Measurements from ENCODE around the gene GABRR2.

GABRR2 gene

GRCh38 chr6:89290401-89291155 lies 24.5 kb downstream of the GABRR2 start:
- DNase-seq (ENCODE audit: low spot score): no peak

- DNase-seq (ENCODE audit: low spot score): no peak
Measured at GRCh38 chr6:89289710-89290109, 25.4 kb downstream of the GABRR2 start.

- DNase-seq (ENCODE audit: low spot score): no peak
Measured at GRCh38 chr6:89287351-89288028, 27.6 kb downstream of the GABRR2 start.

GRCh38 chr6:89286516-89286915 lies 28.6 kb downstream of the GABRR2 start:
- DNase-seq (ENCODE audit: low spot score): no peak

DNA sequence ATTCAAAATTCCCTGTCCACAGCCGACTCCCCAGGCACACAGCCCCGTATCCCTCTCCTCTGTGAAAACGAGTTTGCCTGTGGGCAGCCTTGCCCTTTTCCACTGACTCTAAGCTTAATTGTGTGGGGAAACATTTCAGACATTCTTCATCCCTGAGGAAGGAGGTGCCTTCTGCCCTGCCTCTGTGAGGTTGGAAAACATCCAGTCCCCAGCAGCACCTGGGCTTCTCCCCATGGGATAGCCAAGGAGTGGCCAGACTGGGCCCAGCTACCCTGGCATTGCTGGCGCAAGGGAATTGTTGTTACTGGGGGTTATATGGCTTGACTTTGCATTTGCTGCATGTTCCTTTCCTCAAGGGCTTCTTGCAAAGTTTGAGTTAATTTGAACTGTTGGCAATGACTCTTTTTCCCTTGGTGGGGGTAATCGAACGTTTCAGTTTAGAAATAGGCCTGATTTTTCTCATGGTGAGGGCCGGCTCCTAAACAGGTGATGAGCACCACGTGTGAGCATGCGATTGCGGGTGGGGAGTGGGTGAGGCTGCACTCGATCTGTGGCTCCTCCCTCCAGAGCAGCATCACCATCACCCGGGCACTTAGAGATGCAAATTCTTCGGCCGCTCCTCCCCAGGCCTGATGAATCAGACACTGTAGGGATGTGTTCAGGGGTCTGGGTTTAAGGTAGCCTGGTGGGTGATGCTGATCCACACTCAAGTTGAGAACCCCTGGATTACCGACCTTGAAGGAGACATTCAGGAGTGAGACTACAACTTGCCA lies 29.9 kb downstream of the GABRR2 start:
- DNase-seq (ENCODE audit: low spot score): no peak

DNA sequence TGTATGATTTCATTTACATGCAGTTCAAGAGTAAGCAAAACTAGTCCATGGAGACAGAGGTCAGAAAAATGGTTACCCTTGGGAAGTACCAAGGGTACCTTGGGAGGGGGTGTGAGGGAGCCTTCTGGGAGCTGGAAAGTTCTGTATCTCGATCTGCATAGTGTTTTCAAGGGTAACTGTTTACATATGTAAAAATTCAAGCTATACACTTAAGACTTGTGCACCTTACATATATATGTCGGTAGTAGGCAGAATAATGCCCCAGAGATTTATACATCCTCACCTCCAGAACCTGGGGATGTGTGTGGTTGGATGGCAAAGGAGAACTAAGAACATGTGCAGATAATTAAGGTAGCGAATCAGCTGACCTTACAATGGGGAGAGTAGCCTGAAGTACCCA lies 31.0 kb downstream of the GABRR2 start:
- DNase-seq (ENCODE audit: low spot score): no peak

GRCh38 chr6:89282749-89283148 lies 32.4 kb downstream of the GABRR2 start:
- DNase-seq (ENCODE audit: low spot score): no peak

DNA sequence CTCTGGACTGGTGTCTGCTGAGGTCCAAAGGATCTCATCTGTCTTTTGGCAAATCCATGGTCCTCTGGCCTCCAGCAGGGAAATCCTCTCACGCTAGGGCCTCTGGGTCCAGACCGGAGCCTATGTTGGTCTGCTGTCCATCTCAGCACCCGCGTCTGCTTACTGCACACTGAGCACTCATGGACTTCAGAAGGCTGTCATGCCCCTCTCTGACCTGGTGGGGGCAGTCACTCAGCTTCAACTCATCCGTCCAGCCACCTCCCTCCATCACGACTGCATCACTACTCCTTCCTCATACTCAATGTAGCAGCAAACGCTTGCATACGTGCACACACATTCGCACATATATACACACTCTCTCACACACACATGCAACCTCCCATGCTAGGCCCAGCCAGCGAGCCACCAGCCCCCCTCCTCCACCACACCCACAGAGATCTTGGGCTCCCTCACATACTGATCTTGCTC lies 33.3 kb downstream of the GABRR2 start:
- peak; percentile 70 for DNase-seq (ENCODE audit: low spot score)

- DNase-seq (ENCODE audit: low spot score): no peak
Measured at GRCh38 chr6:89278956-89279355, 36.1 kb downstream of the GABRR2 start.

- DNase-seq (ENCODE audit: low spot score): no peak
Measured at GRCh38 chr6:89275900-89276299, 39.2 kb downstream of the GABRR2 start.

- DNase-seq (ENCODE audit: low spot score): no peak
Measured at GRCh38 chr6:89273816-89274215, 41.3 kb downstream of the GABRR2 start.

DNA sequence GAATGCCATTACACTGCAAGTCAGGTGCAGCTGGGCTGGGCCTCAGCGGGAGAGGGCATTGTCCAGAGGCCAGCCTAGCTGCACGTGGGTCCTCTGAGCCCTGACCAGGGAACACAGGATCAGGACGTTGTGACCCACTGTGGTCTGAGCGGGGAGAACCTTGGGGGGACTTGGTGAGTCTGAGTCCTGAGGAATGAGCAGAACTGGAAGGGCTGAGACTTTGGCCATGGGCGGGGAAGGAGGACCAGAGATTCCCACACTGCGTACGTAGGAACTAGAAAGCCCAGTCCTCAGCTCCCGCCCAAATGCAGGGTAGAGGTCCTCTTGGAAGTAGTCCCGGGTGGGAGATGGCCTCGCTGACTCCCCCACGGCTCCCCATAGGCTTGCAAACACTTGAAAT lies 42.5 kb downstream of the GABRR2 start:
- DNase-seq (ENCODE audit: low spot score): no peak

DNA sequence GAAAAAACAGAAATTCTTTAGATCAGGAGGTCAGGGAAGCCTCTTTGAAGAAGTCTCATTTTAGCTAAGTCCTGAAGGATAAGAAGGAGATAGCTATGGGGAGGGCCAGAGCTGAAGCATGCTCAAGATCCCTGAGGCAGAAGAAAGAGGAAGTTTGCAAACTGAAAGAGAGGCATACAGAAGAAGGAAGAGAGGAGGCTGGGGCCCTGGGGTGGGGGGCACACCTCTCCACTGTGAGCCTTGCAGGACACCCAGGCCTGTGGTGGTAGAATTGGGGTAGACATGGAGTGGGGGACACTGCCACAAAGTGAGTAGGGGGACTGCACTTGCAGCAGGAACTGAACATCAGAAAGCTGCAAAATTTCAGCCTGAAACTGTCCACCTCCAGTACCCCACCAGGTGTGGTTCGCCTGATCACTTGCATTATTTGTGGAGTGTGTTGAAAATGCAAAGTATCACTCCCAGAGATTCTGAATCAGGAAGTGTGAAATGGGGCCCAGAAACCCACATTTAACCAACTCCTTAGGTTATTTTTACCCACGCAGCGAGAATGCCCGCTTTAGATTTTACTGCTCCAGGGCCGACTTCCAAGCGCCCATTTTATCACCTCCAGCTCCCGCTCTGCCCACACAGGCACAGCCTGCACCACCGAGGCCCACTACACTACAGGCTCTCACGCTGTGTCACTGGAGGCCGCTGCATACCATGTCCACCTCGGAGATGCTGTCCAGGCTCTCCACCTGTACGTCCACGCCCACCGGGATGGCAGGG lies 44.0 kb downstream of the GABRR2 start:
- DNase-seq (ENCODE audit: low spot score): no peak

DNA sequence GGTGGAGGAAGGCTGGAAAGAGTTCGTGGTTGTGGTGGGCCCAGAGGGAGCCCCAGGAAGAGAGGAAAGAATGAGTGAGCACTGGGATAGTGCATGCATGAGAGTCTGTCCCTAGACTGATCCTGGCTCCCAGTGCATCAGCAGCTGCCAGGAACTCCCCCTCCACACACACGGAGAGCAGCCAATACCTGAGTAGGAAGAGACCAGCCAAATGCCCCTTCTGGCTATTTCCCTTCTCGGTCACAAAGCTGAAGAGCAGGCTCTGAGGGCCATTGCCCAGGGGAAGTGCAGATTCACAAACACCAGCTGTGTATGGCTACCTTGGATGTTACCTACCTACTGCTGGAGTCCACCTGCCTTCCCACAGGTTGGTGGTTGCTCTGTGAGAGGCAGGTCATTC lies 45.1 kb downstream of the GABRR2 start:
- DNase-seq (ENCODE audit: low spot score): no peak

DNA sequence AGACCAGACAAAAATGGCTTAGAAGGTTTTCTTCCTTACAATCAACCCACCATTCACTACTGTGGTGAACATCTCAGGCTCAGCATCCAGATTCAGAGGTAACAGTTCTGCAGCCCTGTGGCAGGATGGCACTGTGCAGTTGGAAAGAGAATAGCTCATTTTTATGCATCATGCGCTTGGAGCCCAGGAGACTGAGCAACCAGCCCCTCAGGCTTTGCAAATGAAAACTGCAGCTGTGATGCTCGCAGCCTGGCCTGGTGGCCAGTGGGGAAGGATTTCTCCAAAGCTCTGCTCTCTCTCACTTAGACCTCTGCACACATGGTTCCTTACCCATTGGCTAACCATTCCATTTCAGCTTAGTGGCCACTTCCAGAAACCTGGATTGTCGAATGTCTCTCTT lies 45.8 kb downstream of the GABRR2 start:
- DNase-seq (ENCODE audit: low spot score): no peak

- DNase-seq (ENCODE audit: low spot score): no peak
Measured at GRCh38 chr6:89268776-89269175, 46.3 kb downstream of the GABRR2 start.

- no peak for DNase-seq (ENCODE audit: low spot score)
Measured at GRCh38 chr6:89267918-89268317, 47.2 kb downstream of the GABRR2 start.

- no peak for DNase-seq (ENCODE audit: low spot score)
Measured at GRCh38 chr6:89264296-89264695, 50.8 kb downstream of the GABRR2 start.

GRCh38 chr6:89260832-89261231 lies 54.3 kb downstream of the GABRR2 start:
- DNase-seq (ENCODE audit: low spot score): no peak

GRCh38 chr6:89260310-89260709 lies 54.8 kb downstream of the GABRR2 start:
- DNase-seq (ENCODE audit: low spot score): no peak

GRCh38 chr6:89258912-89259311 lies 56.2 kb downstream of the GABRR2 start:
- DNase-seq (ENCODE audit: low spot score): no peak

DNA sequence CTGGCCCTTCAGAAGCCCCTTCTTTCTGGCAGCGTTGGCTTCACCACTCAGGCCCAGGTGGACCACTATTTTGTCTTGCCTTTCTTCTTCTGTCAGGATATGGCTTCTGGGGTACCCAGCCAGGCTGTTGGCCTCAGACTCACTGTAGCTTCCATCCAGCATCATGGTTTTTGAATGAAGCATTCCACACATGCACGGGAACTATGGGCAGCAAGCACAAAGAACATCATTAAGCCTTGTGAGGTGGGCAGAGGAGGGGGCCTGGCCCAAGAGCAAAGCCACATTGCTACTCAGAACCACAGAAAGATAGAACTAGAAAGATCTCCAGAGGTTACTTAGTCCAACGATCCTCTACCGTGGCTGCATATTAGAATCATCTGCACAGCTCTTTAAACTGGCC lies 57.3 kb downstream of the GABRR2 start:
- no peak for DNase-seq (ENCODE audit: low spot score)
